Activated B cell treated with CpG ODN at 0.5 μM for 24 hours (primary cell): ENCODE measurements around the gene IFIH1. TPM values are rescaled to one million over a fixed set of nuclear protein-coding genes. Genes with fewer than 3 reads are reported as not detected.

ENCODE experiments used
- ATAC-seq: fragments of 200-7000 bp; cut with Tn5 transposase; one replicate; pipeline ENCODE4 v1.10.0; 2021; ENCODE audit warnings: low read depth, mild to moderate bottlenecking, moderate library complexity
- CTCF ChIA-PET: fragments of 350-600 bp; sonication (Branson Sonifier 250); formaldehyde crosslinking; loops from one replicate; lab custom pipeline; 2021; ENCODE audit warnings: antibody characterized with exemption; lab: Charles Lee
- POLR2A ChIA-PET: fragments of 350-600 bp; sonication (Branson Sonifier 250); formaldehyde crosslinking; loops from one replicate; lab custom pipeline; 2021; ENCODE audit warnings: antibody characterized with exemption; lab: Charles Lee
- DNase-seq: peaks from one replicate; pipeline ENCODE4 v3.0.0; 2022
- H3K27ac Mint-ChIP-seq: one replicate; pipeline ENCODE4 v1.8.0; 2020; ENCODE audit warnings: mixed read lengths
- H3K27me3 Mint-ChIP-seq: one replicate; pipeline ENCODE4 v1.8.0; 2021; ENCODE audit warnings: mixed read lengths
- H3K36me3 Mint-ChIP-seq: one replicate; pipeline ENCODE4 v1.8.0; 2021; ENCODE audit warnings: low read depth, mixed read lengths
- H3K4me1 Mint-ChIP-seq: one replicate; pipeline ENCODE4 v1.8.0; 2021; ENCODE audit warnings: mixed read lengths
- H3K4me3 Mint-ChIP-seq: one replicate; pipeline ENCODE4 v1.8.0; 2020; ENCODE audit warnings: mild to moderate bottlenecking, mixed read lengths
- H3K9me3 Mint-ChIP-seq: one replicate; pipeline ENCODE4 v1.8.0; 2020; ENCODE audit warnings: mixed read lengths
- CTCF ChIP-seq: fragments of 200-600 bp; IDR thresholded peaks from one replicate; pipeline ENCODE4 v1.8.0; 2022; ENCODE audit warnings: antibody characterized with exemption, mild to moderate bottlenecking
- intact Hi-C: fragments of 100-400 bp; cut with micrococcal nuclease; formaldehyde crosslinking; loops from one replicate; pipeline ENCODE4 v1.15.1; 2024
- total RNA-seq: library from RNA; stranded (reverse); gene quantifications from 2 replicates; pipeline ENCODE4 v1.2.3, GENCODE V29; 2022

IFIH1 gene
- total RNA-seq, 1 donor from 2014 or later, result 63.0 TPM

GRCh38 chr2:162300266-162300665, 18.2 kb downstream of the IFIH1 start:
- no peak for TF ChIP-seq CTCF
- no peak overlapping the region for H3K4me3 Mint-ChIP-seq
- H3K36me3 Mint-ChIP-seq, result peaks cover 17% of the 10 kb centered on the region
- ATAC-seq (no peak), DNase-seq (no peak)
- H3K9me3 Mint-ChIP-seq, result no peaks in the 10 kb centered on the region
- ChIA-PET CTCF (interaction anchor here (0.7 to 8.3 kb wide), 7 partner anchors 9 to 80 kb away, joined by 3 to 73 read pairs (median 8); partner anchors contain the start of gene IFIH1), POLR2A (no interaction called here)
- H3K4me1 Mint-ChIP-seq, result no peaks in the 10 kb centered on the region
- H3K27ac Mint-ChIP-seq, result no peak overlapping the region
- intact Hi-C loops, result no loop called here
- no peaks in the 10 kb centered on the region for H3K27me3 Mint-ChIP-seq

GRCh38 chr2:162298669-162299335, 19.7 kb downstream of the IFIH1 start:
- Mint-ChIP-seq H3K27ac (no peak overlapping the region), H3K9me3 (no peaks in the 10 kb centered on the region), H3K36me3 (peaks cover 17% of the 10 kb centered on the region), H3K4me1 (no peaks in the 10 kb centered on the region), H3K4me3 (no peak overlapping the region), H3K27me3 (no peaks in the 10 kb centered on the region)
- DNase-seq (no peak), ATAC-seq (no peak)
- ChIA-PET POLR2A (interaction anchor here (2.6 kb wide), 1 partner anchor 19 kb away, joined by 16 read pairs; the partner anchor contains the start of gene IFIH1), CTCF (interaction anchor here (0.7 to 8.3 kb wide), 21 partner anchors 9 to 712 kb away, joined by 3 to 73 read pairs (median 6); partner anchors contain the start of gene IFIH1)
- TF ChIP-seq CTCF, result no peak
- intact Hi-C loops, result loop anchor here (1.0 to 2.0 kb wide), 4 partner anchors 18 to 710 kb away; no protein-coding TSS in a partner anchor

- no peaks in the 10 kb centered on the region for H3K9me3 Mint-ChIP-seq
- no peak for DNase-seq
- H3K4me3 Mint-ChIP-seq, result no peak overlapping the region
- H3K4me1 Mint-ChIP-seq, result no peaks in the 10 kb centered on the region
- ChIA-PET CTCF (interaction anchor here (0.7 to 8.3 kb wide), 25 partner anchors 10 to 711 kb away, joined by 3 to 73 read pairs (median 5); partner anchors contain the start of genes GCA and IFIH1), POLR2A (interaction anchor here (2.6 kb wide), 1 partner anchor 20 kb away, joined by 16 read pairs; the partner anchor contains the start of gene IFIH1)
- intact Hi-C loops, result loop anchor here (1.0 to 2.0 kb wide), 4 partner anchors 17 to 709 kb away; no protein-coding TSS in a partner anchor
- peak; percentile 56 for ATAC-seq
- TF ChIP-seq CTCF, result peak; percentile 91
- no peaks in the 10 kb centered on the region for H3K27me3 Mint-ChIP-seq
- peaks cover 19% of the 10 kb centered on the region for H3K36me3 Mint-ChIP-seq
- no peak overlapping the region for H3K27ac Mint-ChIP-seq
Observed at GRCh38 chr2:162297925-162298552, 20.4 kb downstream of the IFIH1 start.

GRCh38 chr2:162295009-162295408, 23.5 kb downstream of the IFIH1 start:
- ATAC-seq (no peak), DNase-seq (no peak)
- TF ChIP-seq CTCF, result no peak
- Mint-ChIP-seq H3K27ac (no peak overlapping the region), H3K4me3 (no peak overlapping the region), H3K27me3 (no peaks in the 10 kb centered on the region), H3K4me1 (no peaks in the 10 kb centered on the region), H3K36me3 (peaks cover 31% of the 10 kb centered on the region), H3K9me3 (no peaks in the 10 kb centered on the region)
- POLR2A ChIA-PET, result no interaction called here
- intact Hi-C loops, result no loop called here
- CTCF ChIA-PET, result interaction anchor here (1.2 to 5.0 kb wide), 3 partner anchors 13 to 74 kb away, joined by 6 to 53 read pairs (median 26); no protein-coding TSS in a partner anchor
